Spinal cord (tissue), 10 donors: ENCODE measurements around the gene SYT8. TPM values are rescaled to one million over a fixed set of nuclear protein-coding genes. Genes with fewer than 3 reads are reported as not detected.
"Not testable (repeated sequence)": the region's sequence is repeated elsewhere in the genome, so short reads cannot be mapped to it uniquely, and the experiment has no call there.

ENCODE experiments used
- DNase-seq, 6 donors: peaks; one replicate each; pipeline versions ENCODE4 v3.0.0 to v3.0.0-alpha.2; 2013 to 2015; ENCODE audit warnings: low spot score in 6 of 6, low read depth in 4 of 6
- H3K27ac ChIP-seq: one replicate; pipeline ENCODE4 v1.5.1; 2013; ENCODE audit warnings: low read depth, low read length, control low read depth
- H3K27me3 ChIP-seq: one replicate; pipeline ENCODE4 v1.6.1; 2013; ENCODE audit warnings: low read length; ENCODE audit not compliant: control insufficient read depth, insufficient read depth
- H3K36me3 ChIP-seq: one replicate; pipeline ENCODE4 v1.6.1; 2013; ENCODE audit warnings: low read length; ENCODE audit not compliant: control insufficient read depth, insufficient read depth
- H3K4me1 ChIP-seq: one replicate; pipeline ENCODE4 v1.6.1; 2013; ENCODE audit warnings: low read length; ENCODE audit not compliant: control insufficient read depth, insufficient read depth
- H3K4me3 ChIP-seq: one replicate; pipeline ENCODE4 v1.5.1; 2013; ENCODE audit warnings: low read depth, low read length, control low read depth
- H3K9me3 ChIP-seq: one replicate; pipeline ENCODE4 v1.6.1; 2013; ENCODE audit warnings: low read length; ENCODE audit not compliant: control insufficient read depth, insufficient read depth
- WGBS: methylation state at CpG from one replicate; pipeline ENCODE4 v1.1.5; 2013; ENCODE audit warnings: missing lambda C conversion rate; ENCODE audit not compliant: insufficient coverage; 5-methylcytosine and 5-hydroxymethylcytosine counted together
- polyA plus RNA-seq, 2 donors: library from polyadenylated mRNA; unstranded; fragments of 120-200 nt; gene quantifications; one replicate each; pipeline ENCODE4 v1.2.1, GENCODE V29; 2013; ENCODE audit not compliant: insufficient read length in 2 of 2
- total RNA-seq, 2 donors: library from RNA; depleted of rRNA in 1 of 2; stranded (reverse); fragments of 120-200 nt in 1 of 2; fragments of >200 nt in 1 of 2; gene quantifications; one replicate each; pipeline versions ENCODE4 v1.2.3 to v1.2.4, GENCODE V29; 2013 to 2014
- donor health status: healthy.

SYT8 gene
- total and polyA plus RNA-seq, 4 donors = 0.09 to 0.22 TPM; not detected in 2

- DNase-seq = no peak
- no peaks in the 10 kb centered on the region for H3K36me3 ChIP-seq
- H3K9me3 ChIP-seq = no peaks in the 10 kb centered on the region
- 87% methylated on average over 13 of the region's 15 CpGs for WGBS
- H3K27me3 ChIP-seq = peaks cover 14% of the 10 kb centered on the region
- peaks cover 21% of the 10 kb centered on the region for H3K4me1 ChIP-seq
- H3K27ac ChIP-seq = no peak overlapping the region
- H3K4me3 ChIP-seq = no peak overlapping the region
Observed at GRCh38 chr11:1871531-1871930, 36.7 kb downstream of the SYT8 start.

GRCh38 chr11:1872267-1872985, 37.6 kb downstream of the SYT8 start:
- H3K36me3 ChIP-seq = no peaks in the 10 kb centered on the region
- DNase-seq = no peak
- 95% methylated on average over 22 of the region's 25 CpGs for WGBS
- H3K4me3 ChIP-seq = no peak overlapping the region
- no peaks in the 10 kb centered on the region for H3K9me3 ChIP-seq
- peaks cover 14% of the 10 kb centered on the region for H3K27me3 ChIP-seq
- peaks cover 30% of the 10 kb centered on the region for H3K4me1 ChIP-seq
- H3K27ac ChIP-seq = peak overlapping the region; percentile 47

GRCh38 chr11:1873048-1873812, 38.4 kb downstream of the SYT8 start:
- no peaks in the 10 kb centered on the region for H3K36me3 ChIP-seq
- no peak overlapping the region for H3K4me3 ChIP-seq
- peak overlapping the region; percentile 61 for H3K27ac ChIP-seq
- peaks cover 30% of the 10 kb centered on the region for H3K4me1 ChIP-seq
- 14% methylated on average over 9 of the region's 11 CpGs for WGBS
- no peaks in the 10 kb centered on the region for H3K9me3 ChIP-seq
- peak in 4 of 6 donors; percentile 12 to 83 (median 38) for DNase-seq
- H3K27me3 ChIP-seq = peaks cover 14% of the 10 kb centered on the region

GRCh38 chr11:1873813-1874150, 39.0 kb downstream of the SYT8 start:
- H3K9me3 ChIP-seq, H3K36me3 ChIP-seq, DNase-seq, H3K4me3 ChIP-seq: not testable (repeated sequence)
- H3K27ac ChIP-seq = peak overlapping the region; percentile 61
- 91% methylated on average over 14 of the region's 17 CpGs for WGBS
- peaks cover 13% of the 10 kb centered on the region for H3K27me3 ChIP-seq
- H3K4me1 ChIP-seq = peaks cover 30% of the 10 kb centered on the region

- peaks cover 30% of the 10 kb centered on the region for H3K4me1 ChIP-seq
- H3K27me3 ChIP-seq = peaks cover 11% of the 10 kb centered on the region
- not testable (repeated sequence) for H3K4me3 ChIP-seq, H3K9me3 ChIP-seq, DNase-seq, H3K36me3 ChIP-seq, H3K27ac ChIP-seq
- 86% methylated on average over 15 of the region's 17 CpGs for WGBS
Observed at GRCh38 chr11:1874441-1875092, 39.8 kb downstream of the SYT8 start.

- WGBS = 80% methylated on average over 25 of the region's 28 CpGs
- no peaks in the 10 kb centered on the region for H3K9me3 ChIP-seq
- H3K27me3 ChIP-seq = peaks cover 10% of the 10 kb centered on the region
- H3K27ac ChIP-seq = no peak overlapping the region
- H3K36me3 ChIP-seq = no peaks in the 10 kb centered on the region
- no peak overlapping the region for H3K4me3 ChIP-seq
- DNase-seq = no peak
- H3K4me1 ChIP-seq = peaks cover 34% of the 10 kb centered on the region
Observed at GRCh38 chr11:1875093-1875850, 40.5 kb downstream of the SYT8 start.

- not testable (repeated sequence) for H3K27me3 ChIP-seq, H3K4me3 ChIP-seq, H3K9me3 ChIP-seq, DNase-seq, H3K36me3 ChIP-seq
- Histone ChIP-seq H3K4me1 (peaks cover 35% of the 10 kb centered on the region), H3K27ac (peak overlapping the region; percentile 72)
- WGBS = 82% methylated on average over 12 of the region's 13 CpGs
Observed at GRCh38 chr11:1875851-1876301, 41.1 kb downstream of the SYT8 start.

GRCh38 chr11:1876361-1877063, 41.7 kb downstream of the SYT8 start:
- WGBS = 49% methylated on average over 22 of the region's 26 CpGs
- no peak overlapping the region for H3K4me3 ChIP-seq
- H3K27ac ChIP-seq = peak overlapping the region; percentile 72
- H3K36me3 ChIP-seq = no peaks in the 10 kb centered on the region
- H3K9me3 ChIP-seq = no peaks in the 10 kb centered on the region
- DNase-seq = peak in 1 of 6 donors; percentile 43
- no peaks in the 10 kb centered on the region for H3K27me3 ChIP-seq
- peaks cover 33% of the 10 kb centered on the region for H3K4me1 ChIP-seq
